IMR-90 (cell line): ENCODE data around the gene TMEM131L. TPM values are rescaled to one million over a fixed set of nuclear protein-coding genes. Genes with fewer than 3 reads are reported as not detected.

Experiments
- ATAC-seq: fragments of 200-7000 bp; cut with Tn5 transposase; 2 replicates; pipeline ENCODE4 v1.9.1; 2020; ENCODE audit warnings: low read depth, mild to moderate bottlenecking, moderate library complexity
- BruUV-seq: library from RNA; stranded (reverse); fragments of 400-500 nt; replicated peaks from 2 replicates; lab custom pipeline; 2021; lab: Mats Ljungman, UMichigan
- CTCF ChIA-PET: fragments of 300-600 bp; formaldehyde crosslinking; extraction: SDS; loops from one replicate; lab custom pipeline; 2021; ENCODE audit warnings: antibody characterized with exemption; lab: Yijun Ruan, JAX
- POLR2A ChIA-PET: fragments of 300-600 bp; sonication (Branson Sonifier 250); formaldehyde crosslinking; loops from one replicate; lab custom pipeline; 2022; ENCODE audit warnings: antibody characterized with exemption; ENCODE audit not compliant: unreplicated experiment; lab: Charles Lee
- DNase-seq: peaks from one replicate; pipeline ENCODE4 v3.0.0; 2013
- H2AFZ ChIP-seq: replicated peaks from 2 replicates; pipeline ENCODE3; 2013; ENCODE audit warnings: low read length, mild to moderate bottlenecking; ENCODE audit not compliant: poor library complexity
- H2AK5ac ChIP-seq: 2 replicates; pipeline ENCODE4 v1.6.1; 2013; ENCODE audit warnings: low read depth, low read length, inconsistent platforms
- H2AK9ac ChIP-seq: replicated peaks from 2 replicates; pipeline ENCODE3; 2013; ENCODE audit warnings: mild to moderate bottlenecking, low read depth, low read length, moderate library complexity; ENCODE audit not compliant: poor library complexity
- H2BK120ac ChIP-seq: 2 replicates; pipeline ENCODE4 v1.6.1; 2013; ENCODE audit warnings: low read depth, low read length, inconsistent platforms
- H2BK15ac ChIP-seq: 3 replicates; pipeline ENCODE4 v1.6.1; 2013; ENCODE audit warnings: low read depth, low read length, inconsistent platforms
- H2BK20ac ChIP-seq: 2 replicates; pipeline ENCODE4 v1.6.1; 2013; ENCODE audit warnings: low read depth, mild to moderate bottlenecking, inconsistent platforms, low read length, moderate library complexity
- H2BK5ac ChIP-seq: 2 replicates; pipeline ENCODE4 v1.6.1; 2013; ENCODE audit warnings: mild to moderate bottlenecking, low read depth, low read length, inconsistent platforms; ENCODE audit not compliant: poor library complexity, severe bottlenecking
- H3K14ac ChIP-seq: replicated peaks from 2 replicates; pipeline ENCODE4 v1.6.1; 2013; ENCODE audit warnings: low read depth, low read length, inconsistent platforms
- H3K18ac ChIP-seq: 2 replicates; pipeline ENCODE4 v1.6.1; 2013; ENCODE audit warnings: low read depth, low read length, control low read depth
- H3K23ac ChIP-seq: 2 replicates; pipeline ENCODE4 v1.6.1; 2013; ENCODE audit warnings: low read depth, low read length, inconsistent platforms
- H3K27ac ChIP-seq: 2 replicates; pipeline ENCODE4 v1.5.1; 2013; ENCODE audit warnings: mild to moderate bottlenecking, control low read depth, low read length; ENCODE audit not compliant: insufficient read depth
- H3K27me3 ChIP-seq: 2 replicates; pipeline ENCODE4 v1.6.1; 2013; ENCODE audit warnings: low read length; ENCODE audit not compliant: control insufficient read depth, insufficient read depth
- H3K36me3 ChIP-seq: 2 replicates; pipeline ENCODE4 v1.6.1; 2013; ENCODE audit warnings: low read length, mixed read lengths; ENCODE audit not compliant: control insufficient read depth, insufficient read depth
- H3K4ac ChIP-seq: 2 replicates; pipeline ENCODE4 v1.6.1; 2013; ENCODE audit warnings: low read depth, low read length, inconsistent platforms
- H3K4me1 ChIP-seq: 2 replicates; pipeline ENCODE4 v1.6.1; 2013; ENCODE audit warnings: low read length, mixed read lengths; ENCODE audit not compliant: control insufficient read depth, insufficient read depth
- H3K4me2 ChIP-seq: 2 replicates; pipeline ENCODE4 v1.6.1; 2013; ENCODE audit warnings: low read depth, mild to moderate bottlenecking, control low read depth, low read length, moderate library complexity
- H3K4me3 ChIP-seq: 2 replicates; pipeline ENCODE4 v1.5.1; 2013; ENCODE audit warnings: low read depth, mild to moderate bottlenecking, control low read depth, low read length, moderate library complexity; ENCODE audit not compliant: insufficient read depth
- H3K56ac ChIP-seq: 2 replicates; pipeline ENCODE4 v1.6.1; 2013; ENCODE audit warnings: low read length, inconsistent platforms; ENCODE audit not compliant: insufficient read depth; ENCODE audit errors: extremely low read depth
- H3K79me1 ChIP-seq, 2 experiments: 2 replicates each; pipeline ENCODE4 v1.6.1; 2013; ENCODE audit warnings: low read length in 2 of 2, inconsistent platforms in 1 of 2, low read depth in 1 of 2
- H3K9ac ChIP-seq: 2 replicates; pipeline ENCODE4 v1.6.1; 2013; ENCODE audit warnings: low read depth, low read length, control low read depth
- H3K9me1 ChIP-seq: 2 replicates; pipeline ENCODE4 v1.6.1; 2013; ENCODE audit warnings: low read length, inconsistent platforms; ENCODE audit not compliant: insufficient read depth
- H3K9me3 ChIP-seq: 2 replicates; pipeline ENCODE4 v1.6.1; 2013; ENCODE audit warnings: low read length; ENCODE audit not compliant: control insufficient read depth, insufficient read depth
- H4K20me1 ChIP-seq: 2 replicates; pipeline ENCODE4 v1.6.1; 2013; ENCODE audit warnings: low read length, inconsistent platforms; ENCODE audit not compliant: insufficient read depth
- H4K5ac ChIP-seq: 2 replicates; pipeline ENCODE4 v1.6.1; 2013; ENCODE audit warnings: mild to moderate bottlenecking, low read depth, low read length, control low read depth
- H4K8ac ChIP-seq, 2 experiments: 2 replicates each; pipeline ENCODE4 v1.6.1; 2013; ENCODE audit warnings: low read depth in 2 of 2, low read length in 2 of 2, control low read depth in 1 of 2, inconsistent platforms in 1 of 2
- H4K91ac ChIP-seq: 2 replicates; pipeline ENCODE4 v1.6.1; 2013; ENCODE audit warnings: low read depth, low read length, inconsistent platforms; ENCODE audit not compliant: insufficient read depth
- BHLHE40 ChIP-seq: fragments of 150-350 bp; IDR thresholded peaks from 2 replicates; pipeline ENCODE4 v1.6.1; 2016; ENCODE audit warnings: mild to moderate bottlenecking, low read depth, low read length
- CHD1 ChIP-seq: IDR thresholded peaks from 2 replicates; pipeline ENCODE4 v1.6.1; 2012; ENCODE audit warnings: low read depth, low read length, improper control_type of control experiment
- MAFK ChIP-seq: IDR thresholded peaks from 2 replicates; pipeline ENCODE4 v1.6.1; 2012; ENCODE audit warnings: low read depth, low read length, improper control_type of control experiment
- MAZ ChIP-seq: IDR thresholded peaks from 2 replicates; pipeline ENCODE4 v1.6.1; 2012; ENCODE audit warnings: low read depth, mild to moderate bottlenecking, low read length, improper control_type of control experiment, moderate library complexity, borderline replicate concordance
- RCOR1 ChIP-seq: IDR thresholded peaks from 2 replicates; pipeline ENCODE4 v1.6.1; 2012; ENCODE audit warnings: mild to moderate bottlenecking, low read length, improper control_type of control experiment; ENCODE audit not compliant: insufficient replicate concordance
- RFX5 ChIP-seq: IDR thresholded peaks from 2 replicates; pipeline ENCODE4 v1.8.0; 2012; ENCODE audit warnings: low read depth, mild to moderate bottlenecking, low read length, moderate library complexity
- USF2 ChIP-seq: fragments of 150-350 bp; IDR thresholded peaks from 2 replicates; pipeline ENCODE4 v1.6.1; 2017; ENCODE audit warnings: mild to moderate bottlenecking, antibody characterized with exemption, low read length, low read depth
- WGBS, 2 experiments: methylation state at CpG; one replicate each; pipeline versions ENCODE4 v1.1.5 to v1.1.7; 2013; ENCODE audit warnings: missing lambda C conversion rate in 2 of 2; ENCODE audit not compliant: insufficient read length in 1 of 2; ENCODE audit errors: extremely low coverage in 2 of 2; 5-methylcytosine and 5-hydroxymethylcytosine counted together
- dilution Hi-C: fragments of 300-500 bp; cut with HindIII; formaldehyde crosslinking; loops from one replicate; pipeline ENCODE4 v1.14.3; 2018; ENCODE audit warnings: low sequenced_read_pairs; ENCODE audit not compliant: unreplicated experiment
- in situ Hi-C: fragments of 300-500 bp; cut with MboI; formaldehyde crosslinking; loops from 3 replicates; pipeline ENCODE4 v1.14.3; 2019; ENCODE audit warnings: low sequenced_read_pairs, inconsistent platforms, mixed read lengths
- intact Hi-C: fragments of 100-400 bp; cut with micrococcal nuclease; formaldehyde crosslinking; loops from 2 replicates; pipeline ENCODE4 v1.10.0; 2022
- polyA plus RNA-seq, 3 experiments: library from polyadenylated mRNA; depleted of rRNA; stranded (reverse); fragments of >200 nt; gene quantifications; 2 replicates each; pipeline ENCODE4 v1.2.3, GENCODE V29; 2012; ENCODE audit warnings: low replicate concordance in 1 of 3
- total RNA-seq: library from RNA; depleted of rRNA; stranded (reverse); fragments of >200 nt; gene quantifications from 2 replicates; pipeline ENCODE4 v1.2.3, GENCODE V29; 2012

The TMEM131L gene
- total and polyA plus RNA-seq, 2 of the 4 experiments (the other 2 are of a cell fraction): 8.4 to 23.8 TPM

DNA sequence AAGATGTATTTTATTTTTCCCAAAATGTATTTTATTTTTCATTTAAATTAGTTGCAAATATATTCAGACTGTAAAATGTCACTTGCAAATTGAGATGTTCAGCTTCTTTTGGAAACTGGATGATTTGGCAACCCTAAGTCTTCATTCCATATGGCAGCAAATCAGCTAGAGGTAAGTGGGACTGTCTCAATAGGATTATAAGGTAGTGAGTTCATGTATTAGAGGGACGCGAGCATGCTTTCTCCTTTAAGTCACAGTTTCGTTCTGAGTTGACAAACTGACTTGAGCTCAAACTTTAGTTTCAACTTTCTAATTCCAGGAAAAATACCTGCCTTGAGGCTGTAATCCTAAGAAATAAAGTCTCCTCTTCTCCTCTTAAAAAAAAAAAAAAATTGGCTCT lies 44.2 kb upstream of the TMEM131L start:
- no peak overlapping the region for H3K18ac ChIP-seq
- no peaks in the 10 kb centered on the region for H3K9me1 ChIP-seq
- H3K14ac ChIP-seq: no peak overlapping the region
- no TSS peak for BruUV-seq
- H2AK9ac ChIP-seq: no peak overlapping the region
- H3K9ac ChIP-seq: no peak overlapping the region
- no peak overlapping the region for H4K8ac ChIP-seq
- no peaks in the 10 kb centered on the region; the same call in 1 of the 2 replicates for H3K4me1 ChIP-seq
- no peak overlapping the region for H4K5ac ChIP-seq
- ChIA-PET CTCF (no interaction called here), POLR2A (interaction anchor here (0.6 kb wide), 1 partner anchor 26 kb away, joined by 3 read pairs; no protein-coding TSS in a partner anchor)
- DNase-seq (no peak), ATAC-seq (no peak)
- intact Hi-C loops: no loop called here
- no peaks in the 10 kb centered on the region for H3K9me3 ChIP-seq
- no peaks in the 10 kb centered on the region for H3K36me3 ChIP-seq
- WGBS, 2 experiments: no CpG with 5 or more reads among the region's 3 CpGs
- H2AK5ac ChIP-seq: no peak overlapping the region
- no peak overlapping the region for H3K27ac ChIP-seq
- no peak overlapping the region for H3K4ac ChIP-seq
- H2BK120ac ChIP-seq: no peak overlapping the region
- TF ChIP-seq MAZ (no peak), CHD1 (no peak), MAFK (no peak), RCOR1 (no peak), RFX5 (no peak), USF2 (no peak), BHLHE40 (no peak)
- no peak overlapping the region for H2BK5ac ChIP-seq
- in situ Hi-C loops: no loop called here
- no peaks in the 10 kb centered on the region for H4K20me1 ChIP-seq
- H2BK15ac ChIP-seq: no peak overlapping the region
- H3K23ac ChIP-seq: no peak overlapping the region
- no peak overlapping the region for H2AFZ ChIP-seq
- no peaks in the 10 kb centered on the region for H3K27me3 ChIP-seq
- dilution Hi-C loops: no loop called here
- no peak overlapping the region for H3K56ac ChIP-seq
- no peak overlapping the region for H2BK20ac ChIP-seq
- no peaks in the 10 kb centered on the region for H3K79me1 ChIP-seq
- no peak overlapping the region for H3K4me3 ChIP-seq
- no peak overlapping the region for H4K91ac ChIP-seq
- H3K4me2 ChIP-seq: no peak overlapping the region
